K562 (cell line): ENCODE measurements around the gene CEP43. TPM values are rescaled to one million over a fixed set of nuclear protein-coding genes. Genes with fewer than 3 reads are reported as not detected.

Source experiments
- ETS1 ChIP-seq: conservative IDR thresholded peaks from 2 replicates; pipeline ENCODE4 v1.6.1; 2011; ENCODE audit warnings: low read depth, mild to moderate bottlenecking, low read length; ENCODE audit not compliant: control insufficient read depth
- KAT8 ChIP-seq: fragments of 450-650 bp; IDR thresholded peaks from 2 replicates; pipeline ENCODE4 v1.6.1; 2016; ENCODE audit warnings: low read depth, mild to moderate bottlenecking
- MYC ChIP-seq, 2 experiments: fragments of 250-450 bp in 1 of 2; sonication (Bioruptor Pico) in 1 of 2; IDR thresholded peaks; 2 replicates each; pipeline versions ENCODE4 v1.5.1 to v1.6.1; 2012 to 2021; ENCODE audit warnings: low read depth in 2 of 2, borderline replicate concordance in 1 of 2, improper control_type of control experiment in 1 of 2, low read length in 1 of 2, mild to moderate bottlenecking in 1 of 2, moderate library complexity in 1 of 2
- MYNN ChIP-seq, 2 experiments: sonication (generic); formaldehyde crosslinking in 1 of 2; IDR thresholded peaks; 2 replicates each; pipeline versions ENCODE4 v1.5.0 to v1.6.1; 2016 to 2020; ENCODE audit warnings: antibody characterized with exemption in 1 of 2, missing genetic modification reagents in 1 of 2
- NFRKB ChIP-seq: fragments of 450-650 bp; IDR thresholded peaks from 2 replicates; pipeline ENCODE4 v1.6.1; 2016; ENCODE audit warnings: low read depth
- PHB ChIP-seq: fragments of 250-450 bp; sonication (Bioruptor Pico); IDR thresholded peaks from 2 replicates; pipeline ENCODE4 v1.5.0; 2021
- PKNOX1 ChIP-seq: fragments of 450-650 bp; IDR thresholded peaks from 2 replicates; pipeline ENCODE4 v1.6.1; 2016
- POLR3G ChIP-seq: IDR thresholded peaks from 2 replicates; pipeline ENCODE4 v1.6.1; 2011; ENCODE audit not compliant: insufficient read length, insufficient replicate concordance; ENCODE audit errors: extremely low read depth
- RREB1 ChIP-seq: fragments of 250-450 bp; sonication (Bioruptor Pico); IDR thresholded peaks from 2 replicates; pipeline ENCODE4 v1.4.0; 2020
- SRSF1 ChIP-seq: fragments of 200-400 bp; formaldehyde crosslinking; IDR thresholded peaks from 2 replicates; pipeline ENCODE4 v1.6.1; 2017; ENCODE audit warnings: mild to moderate bottlenecking, low read depth, low read length, moderate library complexity
- ZBTB5 ChIP-seq: fragments of 450-650 bp; IDR thresholded peaks from 2 replicates; pipeline ENCODE4 v1.6.1; 2017; ENCODE audit warnings: antibody characterized with exemption
- ZNF449 ChIP-seq: fragments of 250-450 bp; sonication (Bioruptor Pico); IDR thresholded peaks from 2 replicates; pipeline ENCODE4 v1.8.0; 2022; ENCODE audit warnings: moderate library complexity, mild to moderate bottlenecking, inconsistent platforms
- ZNF507 ChIP-seq: conservative IDR thresholded peaks from 2 replicates; pipeline ENCODE4 v1.6.1; 2017; ENCODE audit warnings: missing genetic modification characterization, missing compliant biosample characterization
- ZNF785 ChIP-seq: fragments of 250-450 bp; sonication (Bioruptor Pico); IDR thresholded peaks from 2 replicates; pipeline ENCODE4 v1.4.0; 2020; ENCODE audit warnings: mild to moderate bottlenecking
- ZNF830 ChIP-seq: fragments of 250-450 bp; sonication (Bioruptor Pico); IDR thresholded peaks from 2 replicates; pipeline ENCODE4 v1.5.0; 2021; ENCODE audit warnings: mild to moderate bottlenecking
- polyA plus RNA-seq, 8 experiments: library from polyadenylated mRNA; depleted of rRNA in 4 of 8; stranded (reverse) in 5 of 8; unstranded in 3 of 8; fragments of >200 nt; fragmentation: Nextera tagmentation in 2 of 8; fragmentation: Illumina TruSeq in 1 of 8; extraction: Ambion mirVana in 2 of 8; extraction: Trizol in 1 of 8; gene quantifications; 2 replicates each; pipeline versions ENCODE4 v1.2.1 to v1.2.3, GENCODE V29; 2011 to 2014; ENCODE audit warnings: inconsistent platforms in 1 of 8, missing spikeins in 1 of 8
- total RNA-seq, 7 experiments: library from RNA; depleted of rRNA in 6 of 7; stranded (reverse); fragments of >200 nt in 6 of 7; fragmentation: Illumina TruSeq in 2 of 7; extraction: Trizol in 2 of 7; gene quantifications; 2 replicates each; pipeline versions ENCODE4 v1.2.1 to v1.2.3, GENCODE V29; 2011 to 2021; ENCODE audit warnings: low replicate concordance in 1 of 7

CEP43 gene
- total and polyA plus RNA-seq, 9 of the 15 experiments (the other 6 are each of a cell fraction or from before 2014, with no cell fraction given): 15.2 to 55.7 (median 47.4) TPM

- TF ChIP-seq PKNOX1 (no peak), ZNF507 (no peak), NFRKB (peak; percentile 60; the same call in 1 of the 2 replicates), PHB (CRISPR knock-in tag) (no peak), ZNF449 (no peak), KAT8 (no peak), ZBTB5 (no peak), ZNF830 (CRISPR knock-in tag) (peak; percentile 65; the same call in 1 of the 2 replicates), POLR3G (no peak), RREB1 (no peak), MYC (IDR thresholded peaks at IDR 0.05; ENCODE audit: low read depth, low read length) (peak; percentile 47), MYC (CRISPR knock-in tag; IDR thresholded peaks at IDR 0.05; ENCODE audit: borderline replicate concordance, low read depth) (no peak), ETS1 (peak; percentile 87), MYNN (IDR thresholded peaks at IDR 0.05) (no peak), MYNN (CRISPR knock-in tag; IDR thresholded peaks at IDR 0.05) (no peak; the same call in 1 of the 2 replicates), ZNF785 (CRISPR knock-in tag) (no peak), SRSF1 (no peak)
Observed at GRCh38 chr6:166999145-166999883, at the start of gene CEP43 (continued).
